SJSA1 (cell line): ENCODE data around the gene MPO. TPM values are rescaled to one million over a fixed set of nuclear protein-coding genes. Genes with fewer than 3 reads are reported as not detected.

Experiments used
- DNase-seq, 2 experiments: peaks; one replicate each; pipeline ENCODE4 v3.0.0-alpha.2; 2015 to 2020; ENCODE audit warnings: low spot score in 2 of 2, low read depth in 1 of 2
- H3K27ac ChIP-seq: fragments of 250-450 bp; sonication (Bioruptor Pico); 2 replicates; pipeline ENCODE4 v1.5.1; 2020; ENCODE audit warnings: mild to moderate bottlenecking, moderate library complexity
- H3K27me3 ChIP-seq: fragments of 250-450 bp; sonication (Bioruptor Pico); replicated peaks from 2 replicates; pipeline ENCODE4 v1.5.1; 2020; ENCODE audit warnings: mild to moderate bottlenecking, moderate library complexity
- H3K36me3 ChIP-seq: fragments of 250-450 bp; sonication (Bioruptor Pico); 2 replicates; pipeline ENCODE4 v1.5.1; 2020; ENCODE audit warnings: mild to moderate bottlenecking
- H3K4me1 ChIP-seq: fragments of 250-450 bp; sonication (Bioruptor Pico); replicated peaks from 2 replicates; pipeline ENCODE4 v1.6.1; 2021; ENCODE audit warnings: mild to moderate bottlenecking
- H3K4me3 ChIP-seq: fragments of 250-450 bp; sonication (Bioruptor Pico); 2 replicates; pipeline ENCODE4 v1.5.1; 2020; ENCODE audit warnings: mild to moderate bottlenecking
- H3K9me3 ChIP-seq: fragments of 250-450 bp; sonication (Bioruptor Pico); replicated peaks from 2 replicates; pipeline ENCODE4 v1.5.1; 2020; ENCODE audit warnings: mild to moderate bottlenecking
- total RNA-seq: library from RNA; depleted of rRNA; stranded (reverse); fragments of >200 nt; shearing (Covaris generic); gene quantifications from 2 replicates; pipeline ENCODE4 v1.2.3, GENCODE V29; 2014; rRNA removed

MPO gene
- not detected in 2 replicates for total RNA-seq

- Histone ChIP-seq H3K36me3 (no peaks in the 10 kb centered on the region), H3K27ac (no peak within 1 kb of the TSS), H3K4me3 (no peak within 1 kb of the TSS), H3K9me3 (no peaks in the 10 kb centered on the region; the same call in 1 of the 2 replicates), H3K27me3 (peaks cover 39% of the 10 kb centered on the region), H3K4me1 (no peaks in the 10 kb centered on the region)
- DNase-seq, result no peak
Observed at GRCh38 chr17:58280480-58281217, at the start of gene MPO. MPO (minus strand) TSS chr17:58280935; CDS start chr17:58280758, 177 bp downstream.

GRCh38 chr17:58329810-58330537 lies 49.2 kb upstream of the MPO start:
- H3K4me1 ChIP-seq, result peaks cover 11% of the 10 kb centered on the region

GRCh38 chr17:58329035-58329809 lies 48.5 kb upstream of the MPO start:
- Histone ChIP-seq H3K4me3 (no peak overlapping the region), H3K36me3 (no peaks in the 10 kb centered on the region), H3K27ac (no peak overlapping the region), H3K27me3 (peaks cover 37% of the 10 kb centered on the region), H3K4me1 (peaks cover 15% of the 10 kb centered on the region), H3K9me3 (no peaks in the 10 kb centered on the region)
- no peak for DNase-seq

More at GRCh38 chr17:58329810-58330537, 49.2 kb upstream of the MPO start:
- Histone ChIP-seq H3K27me3 (peaks cover 29% of the 10 kb centered on the region), H3K4me3 (no peak overlapping the region), H3K36me3 (no peaks in the 10 kb centered on the region), H3K27ac (no peak overlapping the region), H3K9me3 (no peaks in the 10 kb centered on the region)
- DNase-seq, result no peak

GRCh38 chr17:58328195-58329034 lies 47.7 kb upstream of the MPO start, which contains the start of gene TSPOAP1:
TSPOAP1 (minus strand) TSS chr17:58328795; CDS start chr17:58327920, 875 bp downstream.
- Histone ChIP-seq H3K4me1 (peaks cover 18% of the 10 kb centered on the region), H3K27ac (no peak within 1 kb of the TSS), H3K27me3 (peaks cover 45% of the 10 kb centered on the region), H3K36me3 (no peaks in the 10 kb centered on the region), H3K9me3 (no peaks in the 10 kb centered on the region), H3K4me3 (no peak within 1 kb of the TSS)
- DNase-seq, result no peak

GRCh38 chr17:58327363-58328194 lies 46.8 kb upstream of the MPO start:
- Histone ChIP-seq H3K4me1 (peaks cover 18% of the 10 kb centered on the region), H3K27me3 (peaks cover 53% of the 10 kb centered on the region), H3K36me3 (no peaks in the 10 kb centered on the region), H3K4me3 (no peak overlapping the region), H3K9me3 (no peaks in the 10 kb centered on the region), H3K27ac (no peak overlapping the region)
- no peak for DNase-seq

- H3K27ac ChIP-seq, result no peak overlapping the region
Observed at GRCh38 chr17:58326609-58327362, 46.1 kb upstream of the MPO start.

GRCh38 chr17:58325976-58326468 lies 45.3 kb upstream of the MPO start:
- H3K27ac ChIP-seq, result no peak overlapping the region
- no peak for DNase-seq
- no peaks in the 10 kb centered on the region for H3K9me3 ChIP-seq
- peaks cover 9% of the 10 kb centered on the region for H3K4me1 ChIP-seq
- peaks cover 60% of the 10 kb centered on the region for H3K27me3 ChIP-seq
- H3K4me3 ChIP-seq, result no peak overlapping the region
- H3K36me3 ChIP-seq, result no peaks in the 10 kb centered on the region

More at GRCh38 chr17:58326609-58327362, 46.1 kb upstream of the MPO start:
- Histone ChIP-seq H3K27me3 (peaks cover 60% of the 10 kb centered on the region), H3K4me3 (no peak overlapping the region), H3K4me1 (peaks cover 16% of the 10 kb centered on the region), H3K9me3 (no peaks in the 10 kb centered on the region), H3K36me3 (no peaks in the 10 kb centered on the region)
- DNase-seq, result no peak

- Histone ChIP-seq H3K36me3 (no peaks in the 10 kb centered on the region), H3K4me1 (peaks cover 7% of the 10 kb centered on the region), H3K9me3 (no peaks in the 10 kb centered on the region), H3K27ac (no peak overlapping the region), H3K27me3 (peaks cover 62% of the 10 kb centered on the region), H3K4me3 (no peak overlapping the region)
- no peak for DNase-seq
Observed at GRCh38 chr17:58325289-58325726, 44.6 kb upstream of the MPO start.

GRCh38 chr17:58324409-58325288 lies 43.9 kb upstream of the MPO start:
- Histone ChIP-seq H3K36me3 (no peaks in the 10 kb centered on the region), H3K4me3 (peak overlapping the region; percentile 19), H3K9me3 (no peaks in the 10 kb centered on the region), H3K27ac (no peak overlapping the region), H3K27me3 (peaks cover 63% of the 10 kb centered on the region), H3K4me1 (peaks cover 7% of the 10 kb centered on the region)
- DNase-seq, result no peak

GRCh38 chr17:58324056-58324408 lies 43.3 kb upstream of the MPO start:
- no peaks in the 10 kb centered on the region for H3K36me3 ChIP-seq
- no peaks in the 10 kb centered on the region for H3K9me3 ChIP-seq
- H3K27ac ChIP-seq, result no peak overlapping the region
- DNase-seq, result no peak
- H3K27me3 ChIP-seq, result peaks cover 63% of the 10 kb centered on the region
- H3K4me1 ChIP-seq, result peaks cover 7% of the 10 kb centered on the region
- H3K4me3 ChIP-seq, result peak overlapping the region; percentile 19; the same call in 1 of the 2 replicates
